GM04504 (cell line): ENCODE measurements around the gene MAP2K7.
"Not testable (repeated sequence)": the region's sequence is repeated elsewhere in the genome, so short reads cannot be mapped to it uniquely, and the experiment has no call there.

Experiments used
- DNase-seq: peaks from one replicate; pipeline ENCODE4 v3.0.0-alpha.2; 2012; ENCODE audit warnings: low read depth

Gene MAP2K7

GRCh38 chr19:7908078-7908699 lies 4.5 kb downstream of the MAP2K7 start:
- DNase-seq: no peak

- no peak for DNase-seq
Measured at GRCh38 chr19:7908742-7909461, 5.2 kb downstream of the MAP2K7 start.

- no peak for DNase-seq
Measured at GRCh38 chr19:7909471-7910067, 5.9 kb downstream of the MAP2K7 start.

GRCh38 chr19:7910321-7911161 lies 6.9 kb downstream of the MAP2K7 start:
- no peak for DNase-seq

GRCh38 chr19:7911508-7912143 lies 7.9 kb downstream of the MAP2K7 start:
- no peak for DNase-seq

- DNase-seq: no peak
Measured at GRCh38 chr19:7912144-7912696, 8.5 kb downstream of the MAP2K7 start.

GRCh38 chr19:7912697-7913564 lies 9.3 kb downstream of the MAP2K7 start:
- DNase-seq: no peak

- DNase-seq: no peak
Measured at GRCh38 chr19:7913652-7914051, 10.0 kb downstream of the MAP2K7 start.

GRCh38 chr19:7914099-7914498 lies 10.4 kb downstream of the MAP2K7 start:
- no peak for DNase-seq

- no peak for DNase-seq
Measured at GRCh38 chr19:7914598-7915045, 10.9 kb downstream of the MAP2K7 start, which contains the start of gene TGFBR3L. Gene TGFBR3L, plus strand, starts transcription at chr19:7914830.

GRCh38 chr19:7915250-7916102 lies 11.8 kb downstream of the MAP2K7 start:
- DNase-seq: no peak

GRCh38 chr19:7916103-7916954 lies 12.7 kb downstream of the MAP2K7 start:
- no peak for DNase-seq

GRCh38 chr19:7916955-7917266 lies 13.2 kb downstream of the MAP2K7 start:
- no peak for DNase-seq

GRCh38 chr19:7917267-7918061 lies 13.8 kb downstream of the MAP2K7 start:
- DNase-seq: no peak

- not testable (repeated sequence) for DNase-seq
Measured at GRCh38 chr19:7918062-7918614, 14.5 kb downstream of the MAP2K7 start.

GRCh38 chr19:7918615-7919421 lies 15.1 kb downstream of the MAP2K7 start:
- DNase-seq: no peak
